Body of pancreas (tissue), 4 donors: ENCODE data around the gene FBXO21.
A peak's percentile ranks its signal among the peaks of the same experiment; 100 is the strongest.

Experiments used
- CTCF ChIP-seq, 7 experiments: fragments of 450-650 bp in 4 of 7; fragments of 200-600 bp in 3 of 7; sonication (generic) in 3 of 7; IDR thresholded peaks; one replicate each; pipeline ENCODE4 v1.5.1; 2016 to 2019; ENCODE audit warnings: antibody characterized with exemption in 7 of 7
- POLR2A ChIP-seq, 3 donors: fragments of 450-650 bp; IDR thresholded peaks; one replicate each; pipeline ENCODE4 v1.6.1; 2016; ENCODE audit warnings: antibody characterized with exemption in 3 of 3, mild to moderate bottlenecking in 2 of 3

GRCh38 chr12:117127933-117128823, 62.1 kb downstream of the FBXO21 start:
- TF ChIP-seq POLR2A (IDR thresholded peaks at IDR 0.05) (peak in 1 of 3 donors; percentile 5), CTCF (IDR thresholded peaks at IDR 0.05) (peak in 3 of 7 experiments; percentile 5 to 38 (median 31))
